GM19438 (cell line): ENCODE data around the gene ZNF236.
A peak's percentile ranks its signal among the peaks of the same experiment; 100 is the strongest.
"Not testable (repeated sequence)": the region's sequence is repeated elsewhere in the genome, so short reads cannot be mapped to it uniquely, and the experiment has no call there.

Source experiments
- ATAC-seq: cut with Tn5 transposase; IDR thresholded peaks from one replicate; pipeline ENCODE4 v1.9.1; 2021; ENCODE audit warnings: low read depth; ENCODE audit not compliant: unreplicated experiment

Gene ZNF236

DNA sequence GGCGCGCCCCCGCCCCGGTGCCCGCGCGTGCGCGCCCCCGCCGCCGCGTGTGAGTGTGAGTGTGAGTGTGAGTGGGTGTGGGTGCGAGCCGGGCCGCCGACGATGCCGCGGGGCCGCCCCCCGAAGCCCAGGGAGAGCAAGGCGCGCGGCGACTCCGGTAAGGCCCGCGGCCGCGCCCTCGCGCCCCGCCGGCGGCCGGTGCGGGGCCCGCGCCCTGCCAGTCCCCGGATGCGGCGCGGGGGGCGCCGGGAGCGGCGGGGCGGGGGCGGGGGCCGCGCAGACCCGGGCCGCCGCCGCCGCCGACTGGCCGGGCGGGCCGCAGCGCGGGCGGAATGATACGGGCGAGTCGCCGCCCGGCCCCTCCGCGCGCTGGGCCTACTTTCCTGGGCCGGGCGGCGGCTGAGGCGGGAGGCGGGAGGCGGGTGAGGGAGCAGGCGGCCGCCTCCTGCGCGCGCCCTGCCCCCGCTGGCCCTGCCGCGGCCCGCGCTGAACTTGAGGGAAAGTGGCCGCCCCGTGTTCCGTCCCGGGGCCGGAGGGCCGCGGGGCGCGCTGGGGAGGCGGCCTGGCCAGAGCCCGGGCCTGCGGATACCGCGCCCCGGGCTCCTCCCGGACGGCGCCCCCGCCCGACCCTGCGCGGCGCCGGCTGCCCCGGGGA is at the start of gene ZNF236:
TSS of gene ZNF236 (plus strand) at position 52 of the 655 bp plus-strand sequence. CDS start at position 103, 51 bp downstream.
- ATAC-seq, result peak; percentile 22

DNA sequence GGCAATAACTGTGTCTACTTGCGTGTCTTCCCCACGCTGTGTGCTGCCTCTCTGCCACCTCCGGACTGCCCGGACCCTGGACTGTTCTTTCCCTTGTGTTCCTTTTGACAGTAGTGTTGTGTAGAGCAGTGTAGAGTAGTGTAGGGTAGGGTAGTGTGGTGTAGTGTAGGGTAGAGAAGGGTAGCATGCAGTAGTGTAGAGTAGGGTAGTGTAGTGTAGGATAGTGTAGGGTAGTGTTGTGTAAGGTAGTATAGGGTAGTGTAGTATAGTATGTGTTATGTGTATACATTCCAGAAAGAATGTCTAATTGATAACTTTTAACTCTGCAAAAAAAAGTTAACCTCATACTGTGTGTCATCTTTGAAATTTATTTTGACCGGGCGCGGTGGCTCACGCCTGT is 49.7 kb upstream of the ZNF236 start:
- ATAC-seq, result no peak

DNA sequence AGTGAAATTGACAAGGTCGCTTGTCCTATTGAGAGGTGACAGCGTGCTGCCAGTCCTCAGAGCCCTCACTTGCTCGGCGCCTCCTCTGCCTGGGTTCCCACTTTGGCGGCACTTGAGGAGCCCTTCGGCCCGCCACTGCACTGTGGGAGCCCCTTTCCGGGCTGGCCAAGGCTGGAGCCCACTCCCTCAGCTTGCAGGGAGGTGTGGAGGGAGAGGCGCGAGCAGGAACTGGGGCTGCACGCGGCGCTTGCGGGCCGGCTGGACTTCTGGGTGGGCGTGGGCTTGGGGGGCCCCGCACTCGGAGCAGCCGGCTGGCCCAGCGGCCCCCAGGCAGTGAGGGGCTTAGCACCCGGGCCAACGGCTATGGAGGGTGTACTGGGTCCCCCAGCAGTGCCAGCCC is 45.3 kb upstream of the ZNF236 start:
- not testable (repeated sequence) for ATAC-seq

DNA sequence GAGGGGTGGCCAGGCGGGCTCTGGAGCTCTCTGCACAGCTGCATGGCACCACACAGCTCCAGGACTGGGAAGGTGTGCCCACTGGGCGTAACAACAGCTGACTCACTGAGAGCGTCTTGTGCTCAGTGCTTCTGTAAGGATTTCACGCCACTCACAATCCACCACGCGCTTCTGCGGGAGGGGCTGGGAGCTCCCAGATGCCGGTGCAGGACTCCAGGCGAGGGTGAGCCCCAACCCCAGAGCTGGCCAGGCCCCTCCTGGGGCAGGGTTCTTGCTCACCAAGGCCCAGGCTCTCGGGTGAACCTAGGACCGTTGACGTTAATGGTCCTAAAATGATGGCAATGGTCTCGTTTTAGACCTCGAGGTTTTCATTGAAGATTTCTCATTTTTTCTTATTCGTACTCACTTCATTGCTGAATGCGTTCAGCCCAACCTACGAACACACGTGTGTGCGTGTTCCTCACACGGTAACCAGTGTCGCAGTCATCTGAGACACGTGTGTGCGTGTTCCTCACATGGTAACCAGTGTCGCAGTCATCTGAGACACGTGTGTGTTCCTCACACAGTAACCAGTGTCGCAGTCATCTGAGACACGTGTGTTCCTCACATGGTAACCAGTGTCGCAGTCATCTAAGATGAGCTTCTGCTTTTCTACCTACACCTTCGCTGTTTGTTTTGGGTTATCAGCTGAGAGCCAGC is 38.4 kb upstream of the ZNF236 start:
- no peak for ATAC-seq

DNA sequence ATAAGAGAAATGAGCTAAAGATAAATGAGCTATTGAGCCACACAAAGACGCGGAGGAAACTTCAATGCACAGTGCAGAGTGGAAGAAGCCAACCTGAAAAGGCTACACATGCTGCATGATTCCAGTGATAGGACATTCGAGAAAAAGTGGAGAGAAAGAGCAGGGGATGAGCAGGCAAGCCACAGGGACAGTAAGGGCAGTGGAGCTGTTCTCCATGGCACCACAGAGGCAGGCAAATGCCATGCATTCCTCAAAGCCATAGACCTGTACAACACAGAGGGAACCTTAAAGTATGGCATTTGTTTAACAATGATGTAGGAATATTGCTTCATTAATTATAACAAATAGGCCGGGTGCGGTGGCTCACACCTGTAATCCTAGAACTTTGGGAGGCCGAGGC is 36.5 kb upstream of the ZNF236 start:
- ATAC-seq, result no peak

DNA sequence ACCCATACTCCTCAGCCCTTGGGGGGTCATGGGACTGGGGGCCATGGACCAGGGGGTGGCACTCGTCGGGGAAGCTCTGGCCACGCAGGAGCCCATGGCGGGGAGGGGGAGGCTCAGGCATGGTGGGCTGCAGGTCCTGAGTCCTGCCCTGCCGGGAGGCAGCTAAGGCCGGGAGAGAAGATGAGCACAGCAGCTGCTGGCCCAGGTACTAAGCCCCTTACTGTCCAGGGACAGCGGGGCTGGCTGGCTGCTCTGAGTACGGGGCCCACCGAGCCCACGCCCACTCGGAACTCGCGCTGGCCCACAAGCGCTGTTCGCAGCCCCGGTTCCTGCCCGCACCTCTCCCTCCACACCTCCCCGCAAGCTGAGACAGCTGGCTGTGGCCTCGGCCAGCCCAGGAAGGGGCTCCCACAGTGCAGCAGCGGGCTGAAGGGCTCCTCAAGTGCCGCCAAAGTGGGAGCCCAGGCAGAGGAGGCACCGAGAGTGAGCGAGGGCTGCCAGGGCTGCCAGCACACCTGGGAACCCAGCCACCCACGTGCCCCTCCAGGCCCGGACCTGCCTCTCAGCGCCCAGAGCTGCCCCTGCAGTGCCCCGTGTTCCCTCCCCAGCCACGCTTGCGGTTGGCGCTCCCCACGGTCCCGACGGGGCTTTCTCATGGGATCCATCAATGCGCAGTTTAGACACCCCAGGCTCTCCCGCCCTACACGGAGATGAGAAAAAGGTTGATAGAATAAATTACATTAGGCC is 33.6 kb upstream of the ZNF236 start:
- ATAC-seq, result no peak

DNA sequence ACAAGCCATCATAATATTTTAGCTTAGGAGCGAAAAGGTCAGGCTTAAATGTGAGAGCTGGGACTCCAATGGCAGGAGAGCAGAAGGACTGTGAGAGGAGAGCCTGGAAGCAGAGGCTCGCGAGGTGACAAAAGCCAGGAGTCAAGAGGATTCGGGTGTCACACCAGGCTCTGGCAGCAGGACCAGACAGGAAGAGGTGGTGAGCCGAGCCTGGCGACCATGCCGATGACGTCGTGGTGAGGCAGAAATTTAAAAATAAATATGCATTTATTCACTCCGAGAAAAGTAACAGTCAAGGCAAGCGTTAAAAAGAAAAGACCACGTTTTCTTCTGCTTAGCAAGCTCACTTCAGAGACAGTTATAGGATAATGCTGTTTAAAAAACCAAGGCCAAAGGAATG is 31.3 kb upstream of the ZNF236 start:
- no peak for ATAC-seq

DNA sequence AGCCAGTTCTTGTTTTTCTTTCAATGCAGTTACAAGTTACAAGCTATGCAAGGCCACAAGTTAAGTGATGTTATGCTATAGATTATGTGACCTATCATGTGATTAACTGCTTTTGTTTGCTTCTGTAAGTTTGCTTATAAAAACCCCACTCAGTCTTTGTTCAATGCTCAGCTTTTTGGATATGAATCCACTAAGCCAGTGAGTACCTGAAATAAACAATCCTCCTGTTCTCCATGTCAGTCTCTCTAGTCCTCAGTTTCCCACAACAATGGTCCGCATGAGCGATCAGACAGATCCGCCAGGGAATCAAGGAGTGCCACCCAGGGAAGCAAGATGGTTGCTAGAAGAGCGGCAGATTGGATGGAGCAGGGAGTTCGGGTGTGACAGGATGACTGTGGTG is 30.7 kb upstream of the ZNF236 start:
- ATAC-seq, result no peak

DNA sequence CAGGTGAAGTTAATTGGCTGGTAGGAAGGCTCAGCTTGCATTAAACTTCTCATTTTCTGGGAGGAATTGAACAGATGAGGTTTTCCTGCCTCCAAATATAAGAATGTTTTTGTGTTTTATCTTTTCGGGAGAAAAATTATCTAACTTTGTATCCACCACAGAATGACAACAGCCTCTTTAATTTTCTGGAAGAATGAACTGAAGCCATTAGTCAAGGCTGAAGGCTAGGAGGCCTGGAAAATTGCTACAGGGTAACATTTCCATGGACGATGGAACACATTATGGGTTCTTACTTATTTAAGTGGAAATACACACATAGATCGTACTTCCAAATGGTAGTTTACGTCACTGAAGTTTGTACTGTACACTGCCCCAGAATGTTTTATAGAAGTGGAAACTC is 28.0 kb upstream of the ZNF236 start:
- ATAC-seq, result no peak

DNA sequence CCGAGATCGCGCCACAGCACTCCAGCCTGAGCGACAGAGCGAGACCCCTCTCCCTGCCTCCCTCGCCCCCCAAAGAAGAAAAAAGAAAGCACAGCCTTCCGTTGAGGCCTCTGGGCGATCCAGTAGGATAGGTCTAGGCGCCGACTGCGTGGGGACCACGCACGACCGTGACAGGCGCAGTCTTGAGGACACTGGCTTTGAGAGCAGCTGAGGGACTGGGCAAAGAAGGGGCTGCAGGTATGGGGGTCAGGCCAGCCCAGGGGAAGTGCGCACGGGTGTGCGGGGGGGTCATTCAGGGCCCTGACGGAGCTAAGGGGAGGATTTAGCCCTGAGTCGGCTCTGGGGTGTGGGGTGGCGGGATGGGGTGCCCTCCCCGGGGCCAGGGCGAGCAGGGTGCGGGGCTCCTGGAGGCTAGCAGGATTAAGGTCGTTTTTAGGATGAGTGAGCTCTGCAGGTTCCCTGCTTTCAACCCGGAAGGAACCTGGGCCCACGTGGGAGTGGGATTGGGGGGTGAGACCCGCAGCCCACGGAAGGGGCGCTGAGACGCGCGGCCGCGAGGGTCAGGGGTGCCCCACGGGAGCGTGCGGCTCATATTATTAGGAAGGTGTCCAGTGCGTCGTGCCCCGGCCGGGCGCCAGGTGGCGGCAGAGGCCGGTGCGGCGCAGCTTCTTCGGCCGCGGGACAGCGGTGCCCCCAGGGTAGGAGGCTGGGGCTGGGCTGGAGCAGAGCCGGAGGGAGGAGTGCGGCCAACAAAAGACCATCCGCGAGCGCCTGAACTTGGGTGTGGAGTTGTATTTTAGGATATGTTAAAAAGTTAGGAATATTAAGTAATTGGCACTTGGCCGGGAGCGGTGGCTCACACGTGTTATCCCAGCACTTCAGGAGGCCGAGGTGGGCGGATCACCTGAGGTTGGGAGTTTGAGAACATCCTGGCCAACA is 20.5 kb upstream of the ZNF236 start:
- ATAC-seq, result peak; percentile 95

DNA sequence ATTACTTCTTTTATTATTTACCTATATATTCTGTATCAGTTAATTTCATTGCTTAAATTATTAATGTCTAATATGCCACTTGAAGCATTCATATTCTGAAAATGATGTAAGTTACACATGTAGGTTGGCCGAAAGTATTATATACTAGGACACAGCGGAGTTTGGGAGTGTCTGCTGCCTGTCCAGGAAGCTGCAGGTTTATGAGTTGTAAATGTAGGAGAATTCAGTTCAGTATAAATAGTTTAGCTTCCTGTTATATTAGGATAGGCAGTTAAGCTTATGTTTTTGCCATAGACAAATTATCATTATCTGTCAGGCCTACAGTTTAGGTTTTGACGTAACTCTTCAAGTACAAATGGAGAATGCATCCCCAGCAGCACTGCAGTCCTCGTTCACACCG is 18.9 kb upstream of the ZNF236 start:
- ATAC-seq, result no peak

DNA sequence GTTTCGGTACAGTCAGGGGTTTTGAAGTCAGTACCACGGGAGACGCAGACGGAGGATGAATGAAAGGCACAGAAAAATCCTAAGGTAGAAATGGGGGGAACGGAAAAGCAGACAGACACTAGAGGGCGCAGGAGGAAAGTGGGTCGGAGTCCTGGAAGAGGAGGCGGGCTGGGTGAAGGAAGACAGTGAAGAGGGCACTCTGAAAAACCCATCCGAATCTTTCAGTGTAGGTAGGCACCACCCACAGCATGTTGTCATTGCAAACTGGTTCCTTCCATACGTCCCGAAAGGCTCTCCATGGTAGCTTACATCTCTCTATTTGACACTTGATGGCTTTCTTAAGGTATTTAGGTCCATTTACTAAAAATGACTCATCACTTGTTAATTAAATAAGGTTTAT is 18.5 kb upstream of the ZNF236 start:
- peak; percentile 69 for ATAC-seq

DNA sequence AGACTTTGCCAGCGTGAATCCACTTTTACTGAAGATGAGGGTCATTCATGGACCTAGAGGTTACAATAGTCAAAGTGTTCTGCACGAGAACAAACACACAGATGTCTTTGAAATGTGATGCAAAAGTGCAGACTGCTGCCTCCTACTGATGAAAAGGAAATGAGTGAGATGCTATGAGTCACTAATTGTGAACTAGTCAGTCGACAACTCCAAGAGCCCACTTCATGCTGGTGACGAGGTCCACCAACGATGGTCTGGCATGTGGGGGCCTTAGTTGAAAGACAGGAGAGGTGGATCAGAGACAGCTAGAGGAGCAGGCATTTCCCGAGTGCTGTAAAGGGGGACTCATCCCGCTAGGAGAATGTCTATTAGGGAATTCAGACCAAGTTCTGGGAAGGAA is 17.1 kb upstream of the ZNF236 start:
- ATAC-seq, result no peak

DNA sequence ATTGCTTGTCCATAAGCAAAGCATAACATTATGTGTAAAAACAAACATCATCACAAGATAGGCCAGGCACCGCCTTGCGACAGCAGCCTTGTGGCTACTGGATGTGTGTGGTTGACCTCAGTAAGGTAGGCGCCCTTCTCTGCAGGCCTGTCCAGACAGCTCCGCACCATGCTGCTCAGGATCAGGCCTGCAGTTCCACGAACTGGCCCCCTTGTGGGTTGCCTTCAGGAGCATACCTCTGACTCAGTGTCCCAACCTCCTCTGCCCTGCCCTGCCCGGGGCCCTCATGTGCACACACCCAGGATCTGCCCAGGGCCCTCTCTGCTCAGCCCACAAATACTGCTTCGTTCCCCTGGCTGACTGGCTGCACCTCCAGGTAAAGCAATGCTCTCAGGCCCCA is 16.1 kb upstream of the ZNF236 start:
- ATAC-seq, result no peak

DNA sequence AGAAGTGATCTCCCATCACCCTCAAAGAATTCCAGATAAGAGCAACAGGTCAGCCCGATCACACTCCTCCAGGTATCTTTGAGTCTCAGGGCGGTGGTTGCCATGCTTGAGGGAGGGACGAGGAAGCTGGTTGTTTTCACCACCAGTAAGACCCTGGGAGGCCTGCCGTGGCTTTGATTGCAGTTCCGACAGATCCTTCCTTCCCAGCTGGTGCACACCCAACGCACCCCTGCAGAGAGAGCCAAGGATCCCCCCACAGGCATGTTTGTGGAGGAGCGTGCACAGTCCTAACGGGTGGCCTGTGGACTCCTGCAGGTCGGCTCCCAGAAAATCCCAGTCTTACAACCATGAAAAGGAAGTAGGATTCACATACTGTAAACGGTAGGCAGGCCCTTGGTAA is 13.8 kb upstream of the ZNF236 start:
- no peak for ATAC-seq

DNA sequence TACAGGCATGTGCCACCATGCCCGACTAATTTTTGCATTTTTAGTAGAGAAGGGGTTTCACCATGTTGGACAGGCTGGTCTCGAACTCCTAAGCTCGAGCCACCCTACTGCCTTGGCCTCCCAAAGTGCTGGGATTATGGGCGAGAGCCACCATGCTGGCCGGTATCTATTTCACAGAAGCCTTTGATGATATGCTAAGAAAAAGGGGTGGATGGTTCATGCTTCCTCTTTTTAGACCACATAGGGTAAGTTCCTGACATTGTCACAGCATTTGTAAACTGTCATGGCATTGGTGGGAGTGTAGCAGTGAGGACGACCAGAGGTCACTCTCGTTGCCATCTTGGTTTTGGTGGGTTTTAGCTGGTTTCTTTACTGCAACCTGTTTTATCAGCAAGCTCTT is 10.8 kb upstream of the ZNF236 start:
- ATAC-seq, result not testable (repeated sequence)

DNA sequence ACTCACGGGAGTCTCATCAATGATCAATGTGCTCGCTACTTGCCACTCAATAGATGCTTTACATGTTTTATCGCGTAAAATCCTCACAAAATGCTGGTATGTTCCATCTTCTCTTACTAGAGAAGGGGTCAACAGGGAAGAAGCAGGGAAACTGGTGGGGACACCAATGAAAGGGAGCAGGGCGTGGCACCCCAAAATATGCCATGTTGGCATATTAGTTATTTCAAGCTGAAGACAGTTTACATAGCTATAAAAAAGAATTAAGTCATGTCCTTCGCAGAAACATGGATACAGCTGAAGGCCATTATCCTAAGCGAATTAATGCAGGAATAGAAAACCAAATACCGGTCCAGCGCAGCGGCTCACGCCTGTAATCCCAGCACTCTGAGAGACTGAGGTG is 8.1 kb upstream of the ZNF236 start:
- no peak for ATAC-seq

DNA sequence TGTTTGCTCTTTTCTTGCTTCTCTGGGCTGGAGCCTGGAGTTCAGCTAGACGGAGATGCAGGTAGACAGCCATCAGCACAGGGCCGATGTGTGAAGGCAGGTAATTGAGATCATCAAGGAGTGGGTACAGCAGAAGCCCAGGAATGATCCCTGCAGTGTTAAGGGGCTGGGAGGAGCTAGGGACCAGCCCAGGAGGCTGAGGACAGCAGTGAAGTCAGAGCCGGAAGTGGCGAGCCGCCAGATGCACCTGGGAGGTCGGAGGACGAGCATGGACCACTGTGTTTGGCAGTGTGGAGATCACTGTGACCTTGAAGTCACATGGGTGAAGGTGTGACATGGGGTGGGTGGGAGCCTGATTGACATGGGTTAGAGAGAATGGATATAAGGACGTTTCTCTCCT is 6.2 kb upstream of the ZNF236 start:
- ATAC-seq, result no peak

DNA sequence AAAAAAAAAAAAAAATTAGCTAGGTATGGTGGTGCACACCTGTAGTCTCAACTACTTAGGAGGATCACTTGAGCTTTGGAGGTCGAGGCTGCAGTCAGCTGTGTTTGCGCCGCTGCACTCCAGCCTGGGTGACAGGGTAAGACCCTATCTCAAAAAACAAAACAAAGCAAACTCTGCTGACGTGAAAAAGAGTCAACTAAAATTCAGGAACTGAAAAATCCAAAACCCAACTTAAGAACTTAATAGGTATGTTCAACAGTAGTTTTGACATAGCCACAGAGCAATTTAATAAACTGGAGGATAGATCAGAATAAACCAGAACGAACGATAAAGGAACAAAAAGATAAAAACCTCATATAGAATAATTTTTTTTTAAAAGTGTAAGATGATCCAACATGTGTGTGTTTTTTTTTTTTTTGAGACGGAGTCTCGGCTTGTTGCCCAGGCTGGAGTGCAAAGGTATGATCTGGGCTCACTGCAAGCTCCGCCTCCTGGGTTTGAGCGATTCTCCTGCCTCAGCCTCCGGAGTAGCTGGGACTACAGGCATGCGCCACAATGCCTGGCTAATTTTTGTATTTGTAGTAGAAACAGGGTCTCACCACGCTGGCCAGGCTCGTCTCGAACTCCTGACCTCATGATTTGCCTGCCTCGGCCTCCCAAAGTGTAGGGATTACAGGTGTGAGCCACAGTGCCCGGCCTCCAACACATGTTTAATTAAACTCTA is 4.3 kb upstream of the ZNF236 start:
- no peak for ATAC-seq
